ENCODE data around the gene PIEZO2.

Gene PIEZO2

GRCh38 chr18:10793730-10794370 lies 355.5 kb downstream of the PIEZO2 start:
- H3K27ac Mint-ChIP-seq = no peak overlapping the region
- TF ChIP-seq CTCF (IDR thresholded peaks at IDR 0.05) = no peak
- H3K9me3 Mint-ChIP-seq = no peaks in the 10 kb centered on the region
- H3K27me3 Mint-ChIP-seq (ENCODE audit: low read depth, poor library complexity) = peaks cover 4% of the 10 kb centered on the region
- no peaks in the 10 kb centered on the region for H3K36me3 Mint-ChIP-seq (ENCODE audit: low read depth)
- no peak overlapping the region for H3K4me3 Mint-ChIP-seq
- DNase-seq = no peak
- peaks cover 9% of the 10 kb centered on the region for H3K4me1 Mint-ChIP-seq

DNA sequence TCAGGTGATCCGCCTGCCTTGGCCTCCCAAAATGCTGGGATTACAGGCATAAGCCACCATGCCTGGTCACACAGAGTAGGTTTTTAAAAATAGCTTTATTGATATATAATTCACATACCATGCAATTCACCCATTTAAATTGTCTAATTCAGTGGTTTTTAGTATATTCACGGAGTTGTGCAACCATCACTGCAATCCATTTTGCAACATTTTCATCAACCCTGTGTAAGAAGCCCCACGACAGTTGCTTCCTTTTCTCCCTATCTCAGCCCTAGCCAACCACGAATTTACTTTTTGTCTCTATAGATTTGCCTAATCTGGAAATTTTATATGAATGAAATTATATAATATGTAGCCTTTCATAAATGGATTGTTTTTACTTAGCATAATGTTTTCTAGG lies 357.2 kb downstream of the PIEZO2 start:
- Mint-ChIP-seq H3K27me3 (ENCODE audit: low read depth, poor library complexity) (peaks cover 4% of the 10 kb centered on the region), H3K4me3 (no peak overlapping the region), H3K9me3 (no peaks in the 10 kb centered on the region), H3K4me1 (no peaks in the 10 kb centered on the region), H3K36me3 (ENCODE audit: low read depth) (no peaks in the 10 kb centered on the region), H3K27ac (no peak overlapping the region)
- no peak for TF ChIP-seq CTCF (IDR thresholded peaks at IDR 0.05)
- DNase-seq = no peak

- Mint-ChIP-seq H3K36me3 (ENCODE audit: low read depth) (no peaks in the 10 kb centered on the region), H3K27me3 (ENCODE audit: low read depth, poor library complexity) (peaks cover 4% of the 10 kb centered on the region), H3K9me3 (no peaks in the 10 kb centered on the region), H3K4me3 (no peak overlapping the region), H3K4me1 (no peaks in the 10 kb centered on the region), H3K27ac (peak overlapping the region; percentile 10)
- DNase-seq = no peak
- no peak for TF ChIP-seq CTCF (IDR thresholded peaks at IDR 0.05)
These were observed 358.1 kb downstream of the PIEZO2 start for GRCh38 chr18:10791169-10791831.

- H3K4me3 Mint-ChIP-seq = no peak overlapping the region
- TF ChIP-seq CTCF (IDR thresholded peaks at IDR 0.05) = no peak
- H3K27me3 Mint-ChIP-seq (ENCODE audit: low read depth, poor library complexity) = peaks cover 14% of the 10 kb centered on the region
These were observed 360.2 kb downstream of the PIEZO2 start for GRCh38 chr18:10789180-10789579.

DNA sequence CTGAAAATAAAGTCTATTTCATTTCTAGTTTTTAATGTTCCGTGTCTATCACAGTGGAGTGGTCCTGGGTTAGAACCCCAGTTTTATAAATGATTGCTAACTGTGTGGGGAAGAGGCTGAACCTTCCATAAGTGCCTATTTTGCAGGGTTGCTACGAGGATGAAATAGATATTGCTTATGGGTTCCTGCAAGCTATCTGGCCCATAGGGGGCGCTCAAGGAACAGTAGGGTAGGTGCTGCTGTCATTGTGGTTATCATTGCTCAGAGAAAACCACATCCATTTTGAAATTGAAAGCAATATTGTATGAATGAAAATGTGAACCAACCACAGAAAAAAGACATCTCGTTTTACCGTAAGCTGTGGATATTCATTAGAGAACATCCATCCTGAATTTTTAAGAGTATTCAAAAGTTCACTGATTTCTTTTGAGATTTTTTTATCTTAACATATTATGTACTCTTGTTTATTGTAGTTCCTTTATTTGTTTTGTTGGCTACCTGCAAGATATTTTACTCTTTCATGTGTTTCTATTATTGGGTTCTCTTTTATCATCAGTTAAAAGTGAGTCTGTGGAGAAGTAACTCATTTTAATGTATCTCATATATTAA lies 362.0 kb downstream of the PIEZO2 start:
- peak; percentile 78 for DNase-seq
- Mint-ChIP-seq H3K36me3 (ENCODE audit: low read depth) (no peaks in the 10 kb centered on the region), H3K9me3 (no peaks in the 10 kb centered on the region), H3K4me1 (no peaks in the 10 kb centered on the region), H3K4me3 (no peak overlapping the region), H3K27ac (no peak overlapping the region), H3K27me3 (ENCODE audit: low read depth, poor library complexity) (peaks cover 15% of the 10 kb centered on the region)
- TF ChIP-seq CTCF (IDR thresholded peaks at IDR 0.05) = peak; percentile 82

More at GRCh38 chr18:10789180-10789579, 360.2 kb downstream of the PIEZO2 start:
- DNase-seq = no peak
- Mint-ChIP-seq H3K27ac (no peak overlapping the region), H3K9me3 (no peaks in the 10 kb centered on the region), H3K36me3 (ENCODE audit: low read depth) (no peaks in the 10 kb centered on the region), H3K4me1 (no peaks in the 10 kb centered on the region)

Measured in nephron progenitor cell (in vitro differentiated cells).